ENCODE data around the gene MARS1.

The MARS1 gene

GRCh38 chr12:57531836-57532235 lies 44.0 kb downstream of the MARS1 start:
- DNase-seq (ENCODE audit: low spot score): no peak

DNA sequence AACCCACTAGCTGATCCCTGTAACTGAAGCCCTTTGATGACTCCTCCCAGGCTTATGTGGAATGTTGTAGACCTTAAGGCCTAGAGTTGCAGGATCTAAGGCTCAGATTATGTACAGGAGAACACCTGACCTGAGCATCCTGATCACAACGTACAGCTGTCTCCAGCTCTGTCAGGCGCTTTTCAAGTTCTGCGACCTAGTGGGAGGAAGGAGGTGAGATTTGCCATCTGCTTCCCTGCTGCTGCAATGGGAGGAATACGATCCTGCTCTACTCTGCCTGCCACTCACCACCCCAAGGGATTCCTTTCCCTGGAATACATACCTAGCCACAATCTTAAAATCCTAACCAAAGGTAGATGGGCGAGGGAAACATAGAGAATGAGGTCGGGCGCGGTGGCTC lies 45.2 kb downstream of the MARS1 start:
- DNase-seq (ENCODE audit: low spot score): no peak

DNA sequence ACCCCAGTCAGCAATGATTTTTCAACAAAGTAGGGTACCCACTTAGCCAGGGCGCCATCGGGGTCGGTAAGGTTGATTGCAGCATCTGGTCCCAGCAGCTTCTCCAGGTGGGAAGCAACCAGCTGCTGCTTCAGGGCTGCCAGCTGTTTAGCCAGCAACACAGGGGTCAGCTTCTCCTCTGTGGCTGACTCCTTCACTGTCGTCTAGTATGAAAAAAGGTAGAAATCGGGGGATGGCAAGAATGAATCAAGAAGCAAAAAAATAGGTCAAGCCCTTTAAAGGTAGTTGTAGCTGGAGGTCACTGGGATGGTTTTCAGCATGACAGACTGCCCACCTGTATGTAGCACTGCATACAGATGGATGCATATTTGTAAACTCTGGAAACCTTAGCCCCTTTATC lies 46.4 kb downstream of the MARS1 start:
- DNase-seq (ENCODE audit: low spot score): no peak

DNA sequence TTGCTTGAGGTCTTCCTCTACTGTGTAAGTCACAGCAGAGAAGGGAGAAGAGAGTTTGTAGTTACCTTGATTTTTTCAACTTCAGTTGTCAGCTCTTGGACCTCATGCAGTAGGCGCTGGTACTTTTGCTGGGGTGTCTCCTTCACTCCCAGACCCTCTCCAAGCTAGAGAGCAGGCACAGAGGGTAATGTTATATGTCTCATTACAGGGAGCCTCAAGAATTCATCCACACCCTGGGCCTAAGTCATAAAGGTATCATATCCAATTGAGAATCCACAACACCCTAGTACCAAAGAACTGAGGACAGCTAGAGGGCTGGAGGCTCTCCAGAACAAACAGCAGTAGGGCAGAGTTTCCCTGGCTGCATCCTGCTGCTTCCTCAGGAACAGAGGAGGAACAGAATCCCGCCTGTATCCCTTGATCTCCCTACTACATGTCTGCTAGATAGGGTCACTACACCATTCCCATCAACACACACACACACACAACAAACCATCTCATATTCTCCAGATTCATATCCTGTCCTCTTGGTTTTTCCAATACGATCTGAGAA lies 47.2 kb downstream of the MARS1 start:
- DNase-seq (ENCODE audit: low spot score): no peak

GRCh38 chr12:57535764-57536596 lies 48.1 kb downstream of the MARS1 start:
- DNase-seq (ENCODE audit: low spot score): no peak

DNA sequence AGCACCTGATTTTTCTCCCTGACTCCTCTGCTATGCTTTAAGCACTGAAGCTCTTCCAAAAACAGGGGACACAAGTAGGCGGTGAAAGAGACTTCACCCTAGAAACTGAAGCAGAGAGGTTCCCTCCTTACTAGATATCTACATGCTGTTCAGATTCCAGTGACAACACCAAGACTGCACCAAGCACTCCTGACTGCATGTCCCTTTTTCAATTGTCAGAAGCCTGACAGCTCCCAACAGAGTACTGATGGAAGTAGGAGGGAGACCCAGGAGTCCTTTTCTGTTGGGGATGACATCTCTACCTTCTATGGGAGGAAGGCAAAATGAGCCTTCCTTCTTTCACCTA lies 48.7 kb downstream of the MARS1 start:
- DNase-seq (ENCODE audit: low spot score): no peak

GRCh38 chr12:57539134-57539768 lies 51.4 kb downstream of the MARS1 start:
- peak; percentile 59 for DNase-seq (ENCODE audit: low spot score)

DNA sequence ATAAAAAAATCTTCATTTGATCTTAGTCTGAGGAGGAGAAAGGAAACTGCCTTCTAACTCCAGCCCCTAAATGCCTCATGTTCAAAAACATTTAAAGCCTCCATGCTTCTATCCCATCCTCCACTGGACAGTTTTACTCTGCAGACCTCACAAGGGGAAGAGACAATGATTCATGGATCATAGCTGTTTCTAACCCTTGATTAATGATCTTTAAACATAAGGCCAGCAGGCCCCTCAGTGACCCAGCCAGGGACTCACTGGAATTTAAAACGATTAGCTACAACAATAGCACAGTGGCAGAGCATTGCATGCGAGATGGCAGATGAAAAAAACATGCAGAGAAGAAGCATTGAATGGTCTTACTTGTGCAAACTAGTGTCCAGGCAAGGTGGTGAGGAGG lies 53.1 kb downstream of the MARS1 start:
- DNase-seq (ENCODE audit: low spot score): no peak

GRCh38 chr12:57541717-57542116 lies 53.8 kb downstream of the MARS1 start:
- no peak for DNase-seq (ENCODE audit: low spot score)

GRCh38 chr12:57543581-57543980 lies 55.7 kb downstream of the MARS1 start:
- DNase-seq (ENCODE audit: low spot score): no peak

DNA sequence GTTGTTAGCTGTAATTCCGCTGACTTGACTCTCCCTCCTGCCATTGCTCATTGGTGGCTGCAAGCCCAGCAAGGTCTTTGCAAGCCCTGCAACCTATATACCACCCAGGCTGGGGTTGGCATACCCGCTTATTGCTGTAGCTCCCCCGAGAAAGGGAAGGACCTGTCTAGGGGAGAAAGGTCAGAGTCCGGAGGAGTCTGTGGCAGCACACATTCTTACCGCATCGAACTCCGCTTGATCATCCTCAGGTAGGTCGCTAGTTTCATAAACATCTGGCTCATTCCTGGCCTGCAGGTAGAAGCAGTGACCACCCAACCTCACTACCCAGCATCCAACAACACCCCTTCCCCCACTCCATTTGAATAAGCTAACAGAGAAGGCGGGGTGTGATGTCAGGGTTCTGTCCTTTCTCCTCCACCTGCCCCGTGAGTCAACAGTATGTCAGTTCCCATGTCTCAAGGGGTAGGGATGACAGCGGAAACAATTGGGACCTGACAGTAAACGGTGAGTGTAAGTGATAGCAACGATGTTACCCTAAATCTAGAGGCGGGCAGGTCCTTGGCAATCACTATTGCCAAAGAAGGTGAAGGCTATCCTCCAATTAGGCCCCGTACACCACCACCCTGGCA lies 58.1 kb downstream of the MARS1 start:
- DNase-seq (ENCODE audit: low spot score): no peak

DNA sequence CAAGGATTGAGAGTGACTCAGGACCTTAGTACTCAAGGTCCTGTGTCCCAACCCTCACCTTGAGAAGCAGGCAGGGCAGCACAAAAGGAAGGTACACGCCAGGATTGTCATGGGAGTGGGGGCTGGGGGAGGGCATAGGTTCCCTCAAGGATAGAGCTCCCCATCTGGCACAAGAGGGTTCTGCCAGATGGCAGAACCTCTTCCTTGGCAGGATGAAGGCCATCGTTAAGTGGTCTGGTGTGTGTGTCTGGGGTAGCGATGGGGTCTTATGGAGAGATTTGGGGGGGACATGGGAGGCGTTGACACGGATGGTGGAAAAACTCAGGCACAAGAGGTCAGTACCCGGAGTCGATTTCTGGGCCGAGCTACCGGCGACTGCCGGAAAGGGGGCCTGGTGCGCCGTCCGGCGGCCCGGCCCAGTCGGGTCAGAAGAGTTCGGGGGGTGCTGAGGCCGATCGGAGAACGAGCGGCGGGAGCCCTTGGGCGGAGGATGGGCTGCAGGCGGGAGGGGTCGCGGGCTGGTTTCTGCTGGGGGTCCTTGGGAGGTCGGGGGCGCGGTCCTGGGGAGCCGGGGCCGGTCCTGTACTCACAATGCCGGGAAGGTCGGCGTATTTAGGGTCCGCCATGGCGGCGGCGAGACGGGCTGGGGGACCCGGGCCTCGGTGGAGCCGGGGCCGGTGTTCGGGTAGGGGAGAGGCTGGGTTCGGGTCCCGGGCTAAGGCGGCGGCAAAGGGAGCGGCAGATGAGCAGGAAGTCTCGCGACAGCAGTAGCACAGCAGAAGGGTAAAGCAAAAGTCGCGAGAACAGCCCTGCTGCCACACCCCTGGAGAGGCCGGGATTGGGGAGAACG lies 58.8 kb downstream of the MARS1 start, which contains the start of gene DCTN2:
TSS of gene DCTN2 (minus strand) at position 755 of the 850 bp plus-strand sequence. CDS start at position 626, 129 bp downstream.
- peak; percentile 96 for DNase-seq (ENCODE audit: low spot score)

DNA sequence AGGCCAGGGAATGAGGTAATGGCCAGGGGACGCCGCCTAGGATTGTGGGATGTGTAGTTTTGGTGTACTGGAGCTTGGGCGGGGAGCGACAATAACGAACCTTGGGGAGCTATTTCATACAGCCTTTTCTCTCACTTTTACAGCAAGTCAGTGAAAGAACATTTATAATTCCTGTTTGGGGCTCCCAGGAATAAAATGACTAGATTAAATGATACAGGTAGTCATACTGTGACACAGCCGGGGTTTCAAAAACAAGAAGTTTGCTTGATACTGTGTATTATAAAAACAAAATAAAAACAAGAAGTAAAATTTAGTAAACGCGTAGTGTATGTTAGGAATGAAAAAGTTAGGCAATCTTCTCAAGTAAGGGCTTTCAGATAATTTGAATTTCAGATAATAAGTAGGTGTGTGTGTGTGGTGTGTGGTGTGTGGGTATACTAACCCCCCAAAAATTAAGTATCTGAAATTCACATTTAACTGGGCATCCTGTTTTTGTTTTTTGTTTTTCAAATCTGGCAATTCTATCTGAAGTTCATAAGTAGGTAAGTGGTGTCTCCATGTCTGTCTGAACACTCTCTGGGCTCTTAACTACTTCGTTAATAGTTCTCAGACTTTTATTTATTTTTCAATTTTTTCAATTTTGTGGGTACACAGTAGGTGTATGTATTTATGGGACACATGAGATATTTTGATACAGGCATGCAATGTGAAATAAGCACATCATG lies 59.6 kb downstream of the MARS1 start:
- DNase-seq (ENCODE audit: low spot score): no peak

DNA sequence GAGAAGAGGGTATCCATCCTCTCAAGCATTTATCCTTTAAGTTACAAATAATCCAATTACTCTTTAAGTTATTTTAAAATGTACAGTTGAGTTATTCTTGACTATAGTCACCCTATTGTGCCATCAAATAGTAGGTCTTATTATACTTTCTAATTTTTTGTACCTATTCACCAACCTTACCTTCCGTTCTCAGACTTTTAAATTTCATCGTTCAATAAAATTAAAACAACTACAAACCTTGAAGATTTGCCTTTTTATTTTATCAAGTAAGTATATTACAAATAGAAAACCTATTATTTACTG lies 60.1 kb downstream of the MARS1 start:
- no peak for DNase-seq (ENCODE audit: low spot score)

- DNase-seq (ENCODE audit: low spot score): no peak
These were observed 60.6 kb downstream of the MARS1 start for GRCh38 chr12:57548488-57548887.

GRCh38 chr12:57549203-57549908 lies 61.5 kb downstream of the MARS1 start:
- DNase-seq (ENCODE audit: low spot score): no peak

DNA sequence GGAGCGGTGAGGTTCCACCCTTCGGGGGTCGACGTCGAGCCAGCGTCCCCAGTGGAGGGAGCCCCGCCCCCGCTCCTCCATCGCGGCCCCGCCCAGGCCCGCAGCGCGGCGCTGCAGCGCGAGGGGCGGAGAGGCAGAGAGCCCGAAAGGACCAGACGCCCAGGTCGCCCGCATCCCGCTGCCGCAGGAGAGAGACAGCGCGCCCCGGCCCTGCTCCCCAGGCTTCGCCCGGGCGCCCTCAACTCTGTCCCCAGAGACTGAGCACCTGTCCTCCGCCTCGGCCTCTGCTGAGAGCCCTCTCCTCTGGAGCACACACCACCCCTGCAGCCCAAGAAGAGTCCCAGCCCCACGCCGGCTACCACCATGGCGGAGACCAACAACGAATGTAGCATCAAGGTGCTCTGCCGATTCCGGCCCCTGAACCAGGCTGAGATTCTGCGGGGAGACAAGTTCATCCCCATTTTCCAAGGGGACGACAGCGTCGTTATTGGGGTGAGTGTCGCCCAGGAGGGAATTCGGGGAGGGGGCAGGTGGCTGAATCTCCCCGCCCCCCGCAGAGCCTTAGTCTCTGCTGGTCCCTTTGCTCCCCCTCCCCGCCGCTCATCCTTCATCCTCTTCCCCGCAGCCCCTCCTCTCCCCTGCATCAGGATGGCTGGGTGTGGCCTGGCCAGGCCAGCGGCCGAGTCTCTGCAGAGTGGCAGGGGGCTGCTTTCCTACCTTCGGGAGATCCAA lies 62.2 kb downstream of the MARS1 start, which contains the start of gene KIF5A:
TSS of gene KIF5A (plus strand) at position 136 of the 732 bp plus-strand sequence. CDS start at position 364, 228 bp downstream.
- DNase-seq (ENCODE audit: low spot score): peak; percentile 63

- no peak for DNase-seq (ENCODE audit: low spot score)
These were observed 63.0 kb downstream of the MARS1 start for GRCh38 chr12:57550641-57551549.
